Endothelial cell of hepatic sinusoid (primary cell): Measurements from ENCODE around the gene CCNL2.
"Not testable (repeated sequence)": the region's sequence is repeated elsewhere in the genome, so short reads cannot be mapped to it uniquely, and the experiment has no call there.

Experiments used
- in situ Hi-C: cut with HindIII; loops from 2 replicates; pipeline ENCODE4 v1.10.0; 2017; ENCODE audit warnings: low sequenced_read_pairs

CCNL2 gene

GRCh38 chr1:1401457-1402010 lies 2.4 kb upstream of the CCNL2 start:
- in situ Hi-C loops = no loop called here

GRCh38 chr1:1400576-1401456 lies 1.7 kb upstream of the CCNL2 start:
- in situ Hi-C loops = no loop called here

- in situ Hi-C loops = no loop called here
Measured at GRCh38 chr1:1399872-1400575, 889 bp upstream of the CCNL2 start.

- in situ Hi-C loops = no loop called here
Measured at GRCh38 chr1:1398677-1399186, 403 bp downstream of the CCNL2 start.

- in situ Hi-C loops = no loop called here
Measured at GRCh38 chr1:1397839-1398523, 1.2 kb downstream of the CCNL2 start.

GRCh38 chr1:1395166-1395565 lies 4.0 kb downstream of the CCNL2 start:
- in situ Hi-C loops = no loop called here

- in situ Hi-C loops = no loop called here
Measured at GRCh38 chr1:1394116-1394515, 5.0 kb downstream of the CCNL2 start.

GRCh38 chr1:1393428-1393827 lies 5.7 kb downstream of the CCNL2 start:
- in situ Hi-C loops = no loop called here

GRCh38 chr1:1393014-1393413 lies 6.1 kb downstream of the CCNL2 start:
- in situ Hi-C loops = no loop called here

- in situ Hi-C loops = no loop called here
Measured at GRCh38 chr1:1391225-1391624, 7.9 kb downstream of the CCNL2 start.

- in situ Hi-C loops = no loop called here
Measured at GRCh38 chr1:1390675-1391074, 8.5 kb downstream of the CCNL2 start.

GRCh38 chr1:1388078-1388472 lies 11.1 kb downstream of the CCNL2 start:
- in situ Hi-C loops = no loop called here

GRCh38 chr1:1387098-1388077 lies 11.7 kb downstream of the CCNL2 start:
- in situ Hi-C loops = no loop called here

GRCh38 chr1:1385931-1386330 lies 13.2 kb downstream of the CCNL2 start:
- in situ Hi-C loops = no loop called here

- in situ Hi-C loops = not testable (repeated sequence)
Measured at GRCh38 chr1:1385339-1385738, 13.8 kb downstream of the CCNL2 start.

GRCh38 chr1:1381294-1381693 lies 17.8 kb downstream of the CCNL2 start:
- in situ Hi-C loops = no loop called here

- in situ Hi-C loops = no loop called here
Measured at GRCh38 chr1:1380860-1381259, 18.3 kb downstream of the CCNL2 start.

GRCh38 chr1:1377540-1378205 lies 21.5 kb downstream of the CCNL2 start:
- in situ Hi-C loops = loop anchor here (10.0 kb wide), 4 partner anchors 103 to 177 kb away; partner anchors contain the start of gene UBE2J2

- in situ Hi-C loops = loop anchor here (10.0 kb wide), 4 partner anchors 102 to 178 kb away; partner anchors contain the start of gene UBE2J2
Measured at GRCh38 chr1:1376551-1377226, 22.4 kb downstream of the CCNL2 start.
